Activated naive CD8-positive, alpha-beta T cell (primary cell): ENCODE data around the gene SLAMF6.

ENCODE experiments used
- H3K27ac Mint-ChIP-seq: one replicate; pipeline ENCODE4 v1.8.0; 2021; ENCODE audit warnings: mixed read lengths
- H3K27me3 Mint-ChIP-seq: one replicate; pipeline ENCODE4 v1.8.0; 2021; ENCODE audit warnings: mixed read lengths
- H3K36me3 Mint-ChIP-seq: one replicate; pipeline ENCODE4 v1.8.0; 2021; ENCODE audit warnings: mixed read lengths
- H3K4me1 Mint-ChIP-seq: one replicate; pipeline ENCODE4 v1.8.0; 2021; ENCODE audit warnings: low read depth, mixed read lengths
- H3K4me3 Mint-ChIP-seq: one replicate; pipeline ENCODE4 v1.8.0; 2021; ENCODE audit warnings: mild to moderate bottlenecking, mixed read lengths
- H3K9me3 Mint-ChIP-seq: one replicate; pipeline ENCODE4 v1.8.0; 2021; ENCODE audit warnings: low read depth, mixed read lengths

The SLAMF6 gene

GRCh38 chr1:160451859-160452232 is 71.2 kb downstream of the SLAMF6 start:
- Mint-ChIP-seq H3K9me3 (no peaks in the 10 kb centered on the region), H3K27ac (peak overlapping the region; percentile 89), H3K36me3 (peaks cover 3% of the 10 kb centered on the region), H3K4me1 (peaks cover 60% of the 10 kb centered on the region), H3K27me3 (no peaks in the 10 kb centered on the region), H3K4me3 (peak overlapping the region; percentile 55)

GRCh38 chr1:160451119-160451858 is 71.8 kb downstream of the SLAMF6 start:
- H3K4me3 Mint-ChIP-seq: peak overlapping the region; percentile 55
- H3K4me1 Mint-ChIP-seq: peaks cover 61% of the 10 kb centered on the region
- peaks cover 3% of the 10 kb centered on the region for H3K36me3 Mint-ChIP-seq
- no peaks in the 10 kb centered on the region for H3K27me3 Mint-ChIP-seq
- no peaks in the 10 kb centered on the region for H3K9me3 Mint-ChIP-seq
- H3K27ac Mint-ChIP-seq: peak overlapping the region; percentile 89

DNA sequence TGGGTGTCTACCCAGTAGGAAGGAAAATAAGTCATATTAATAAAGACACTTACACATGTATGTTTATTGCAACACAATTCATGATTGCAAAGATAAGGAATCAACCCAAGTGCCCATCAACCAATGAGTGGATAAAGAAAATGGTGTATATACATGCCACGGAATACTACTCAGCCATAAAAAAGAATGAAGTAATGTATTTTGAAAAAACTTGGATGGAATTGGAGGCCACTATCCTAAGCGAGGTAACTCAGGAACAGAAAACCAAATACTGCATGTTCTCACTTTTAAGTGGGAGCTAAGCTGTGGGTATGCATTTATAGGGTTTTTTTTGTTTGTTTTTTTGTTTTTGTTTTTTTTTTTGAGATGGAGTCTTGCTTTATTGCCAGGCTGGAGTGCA is 73.6 kb downstream of the SLAMF6 start:
- H3K4me3 Mint-ChIP-seq: no peak overlapping the region
- H3K4me1 Mint-ChIP-seq: peaks cover 48% of the 10 kb centered on the region
- no peaks in the 10 kb centered on the region for H3K9me3 Mint-ChIP-seq
- H3K27ac Mint-ChIP-seq: no peak overlapping the region
- H3K36me3 Mint-ChIP-seq: peaks cover 3% of the 10 kb centered on the region
- H3K27me3 Mint-ChIP-seq: no peaks in the 10 kb centered on the region

GRCh38 chr1:160446945-160447600 is 76.0 kb downstream of the SLAMF6 start:
- peaks cover 3% of the 10 kb centered on the region for H3K36me3 Mint-ChIP-seq
- H3K4me3 Mint-ChIP-seq: no peak overlapping the region
- peaks cover 48% of the 10 kb centered on the region for H3K4me1 Mint-ChIP-seq
- H3K27me3 Mint-ChIP-seq: no peaks in the 10 kb centered on the region
- H3K27ac Mint-ChIP-seq: peak overlapping the region; percentile 41
- no peaks in the 10 kb centered on the region for H3K9me3 Mint-ChIP-seq

DNA sequence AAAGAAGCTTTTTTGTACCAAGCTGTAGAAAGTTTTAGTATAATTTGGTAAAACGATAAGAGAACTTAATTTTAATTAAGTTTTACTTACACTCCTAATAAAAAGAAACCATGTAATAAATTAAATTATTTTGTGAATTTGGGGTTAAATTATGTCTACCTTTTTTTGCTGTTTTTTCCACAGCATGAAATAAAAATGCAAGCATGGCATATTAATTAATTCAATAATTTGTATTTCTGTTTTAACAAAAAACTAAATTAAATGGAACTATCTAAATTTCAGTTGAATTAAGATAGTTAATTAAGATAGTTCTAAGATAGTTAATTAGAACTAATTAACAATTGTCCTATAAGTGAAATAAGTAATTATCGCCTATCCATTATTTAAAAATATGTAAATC is 83.3 kb downstream of the SLAMF6 start:
- H3K27ac Mint-ChIP-seq: no peak overlapping the region
- no peaks in the 10 kb centered on the region for H3K9me3 Mint-ChIP-seq
- H3K27me3 Mint-ChIP-seq: no peaks in the 10 kb centered on the region
- peaks cover 5% of the 10 kb centered on the region for H3K36me3 Mint-ChIP-seq
- H3K4me1 Mint-ChIP-seq: peaks cover 45% of the 10 kb centered on the region
- no peak overlapping the region for H3K4me3 Mint-ChIP-seq

GRCh38 chr1:160438935-160439334 is 84.1 kb downstream of the SLAMF6 start:
- no peaks in the 10 kb centered on the region for H3K9me3 Mint-ChIP-seq
- peaks cover 11% of the 10 kb centered on the region for H3K36me3 Mint-ChIP-seq
- H3K27ac Mint-ChIP-seq: peak overlapping the region; percentile 95
- H3K4me1 Mint-ChIP-seq: peaks cover 45% of the 10 kb centered on the region
- H3K4me3 Mint-ChIP-seq: peak overlapping the region; percentile 84
- H3K27me3 Mint-ChIP-seq: no peaks in the 10 kb centered on the region

DNA sequence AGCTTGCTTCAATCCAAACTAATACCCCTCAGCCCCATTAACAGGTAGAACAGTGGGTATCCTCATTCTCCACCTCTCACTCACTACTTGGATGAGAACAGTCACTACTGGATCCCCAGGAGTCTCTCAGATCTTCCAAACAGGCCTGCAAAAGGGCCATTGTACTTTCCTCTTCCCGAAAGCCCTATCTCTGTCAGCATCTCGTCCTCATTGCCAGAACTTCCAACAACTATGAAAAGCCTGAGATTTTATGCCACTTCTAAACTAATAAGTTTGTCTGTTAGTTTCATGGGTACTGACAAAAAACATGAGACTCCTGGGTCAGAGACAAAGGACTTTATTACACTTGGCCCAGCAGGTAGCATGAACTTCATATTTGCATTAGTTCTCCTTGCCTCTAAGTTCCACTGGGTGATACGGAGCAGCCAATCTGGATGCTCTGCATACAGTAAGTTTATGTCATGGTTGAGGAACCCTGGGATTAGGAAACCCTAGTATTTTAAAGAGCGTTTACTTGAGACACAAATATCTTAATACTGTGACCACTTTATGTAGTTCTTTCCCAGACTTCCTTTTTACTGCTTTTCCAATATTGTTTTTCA is 84.6 kb downstream of the SLAMF6 start:
- Mint-ChIP-seq H3K27me3 (no peaks in the 10 kb centered on the region), H3K27ac (peak overlapping the region; percentile 95), H3K4me3 (peak overlapping the region; percentile 84), H3K4me1 (peaks cover 44% of the 10 kb centered on the region), H3K9me3 (no peaks in the 10 kb centered on the region), H3K36me3 (peaks cover 11% of the 10 kb centered on the region)

DNA sequence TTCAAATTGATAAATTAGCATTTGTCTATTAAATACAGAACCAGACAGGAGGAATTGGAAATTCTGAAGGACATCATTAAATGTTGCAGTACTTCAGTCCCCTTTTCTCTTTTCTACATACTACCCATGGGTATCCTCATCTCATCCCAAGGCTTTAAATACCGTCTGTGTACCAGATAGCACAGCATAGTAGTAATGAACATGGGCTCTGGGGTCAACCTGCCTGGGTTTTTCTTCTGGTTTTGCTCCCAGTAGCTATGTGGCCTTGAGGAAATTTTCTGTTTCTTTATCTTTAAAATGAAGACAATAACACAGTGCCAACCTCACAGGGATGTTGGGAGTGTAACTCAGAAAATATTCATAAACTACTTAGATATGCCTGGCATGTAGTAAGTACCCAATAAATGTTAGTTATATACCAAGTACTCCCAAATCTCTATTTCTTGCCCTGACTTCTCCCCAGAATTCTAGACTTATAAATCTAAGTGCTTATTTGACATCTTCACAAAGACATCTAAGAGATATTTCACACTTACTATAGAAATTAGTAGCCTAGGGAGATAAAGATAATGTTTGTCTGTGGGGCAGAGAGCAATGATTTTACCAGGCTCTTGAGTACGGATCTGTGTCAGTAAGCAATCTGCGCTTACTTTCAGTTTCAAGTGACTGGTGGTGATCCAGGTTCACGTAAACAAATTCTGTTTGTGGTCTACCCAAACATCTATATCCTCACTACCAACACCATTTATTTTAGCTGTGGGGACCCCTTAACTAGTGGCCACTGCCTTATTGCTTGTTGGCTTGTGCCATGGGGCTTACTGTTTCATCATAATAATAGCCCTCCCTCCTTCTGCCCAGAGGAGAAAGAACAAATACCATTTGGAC is 85.4 kb downstream of the SLAMF6 start:
- H3K4me1 Mint-ChIP-seq: peaks cover 45% of the 10 kb centered on the region

GRCh38 chr1:160436966-160437365 is 86.1 kb downstream of the SLAMF6 start:
- Mint-ChIP-seq H3K36me3 (peaks cover 11% of the 10 kb centered on the region), H3K4me1 (peaks cover 52% of the 10 kb centered on the region), H3K27ac (peak overlapping the region; percentile 95), H3K27me3 (no peaks in the 10 kb centered on the region), H3K4me3 (peak overlapping the region; percentile 48), H3K9me3 (no peaks in the 10 kb centered on the region)

More for the DNA sequence above, 85.4 kb downstream of the SLAMF6 start:
- Mint-ChIP-seq H3K27me3 (no peaks in the 10 kb centered on the region), H3K9me3 (no peaks in the 10 kb centered on the region), H3K27ac (peak overlapping the region; percentile 95), H3K36me3 (peaks cover 11% of the 10 kb centered on the region), H3K4me3 (peak overlapping the region; percentile 84)
